ENCODE measurements around the gene ZNF579. TPM values are rescaled to one million over a fixed set of nuclear protein-coding genes. Genes with fewer than 3 reads are reported as not detected.

ZNF579 gene
- total and polyA plus RNA-seq, 2 of the 13 experiments (the other 11 are each of a cell fraction or from before 2014, with no cell fraction given), result 2.1 to 2.9 TPM

GRCh38 chr19:55596304-55596703 lies 15.7 kb upstream of the ZNF579 start:
- no peak for TF ChIP-seq ZBTB33 (CRISPR knock-in tag; IDR thresholded peaks at IDR 0.05)
- TF ChIP-seq LCORL (IDR thresholded peaks at IDR 0.05), result no peak
- no peak for TF ChIP-seq LCORL (CRISPR knock-in tag; IDR thresholded peaks at IDR 0.05)
- no peak for TF ChIP-seq ONECUT2 (CRISPR knock-in tag; IDR thresholded peaks at IDR 0.05)
- no peak for TF ChIP-seq SRSF1 (optimal IDR thresholded peaks at IDR 0.05; ENCODE audit: low read depth, low read length)
- no peak for TF ChIP-seq MAF1 (CRISPR knock-in tag; IDR thresholded peaks at IDR 0.05; ENCODE audit: borderline replicate concordance)
- TF ChIP-seq RBFOX2 (IDR thresholded peaks at IDR 0.05; ENCODE audit: low read depth, low read length), result no peak
- no peak for TF ChIP-seq ZKSCAN1 (IDR thresholded peaks at IDR 0.05; ENCODE audit: low read length)
- no peak for TF ChIP-seq DR1 (CRISPR knock-in tag; IDR thresholded peaks at IDR 0.05)
- TF ChIP-seq ATF7 (IDR thresholded peaks at IDR 0.05), result no peak
- no peak for TF ChIP-seq ATF7 (CRISPR knock-in tag; IDR thresholded peaks at IDR 0.05)
- no peak for TF ChIP-seq PBX2 (CRISPR knock-in tag; IDR thresholded peaks at IDR 0.05)
- CTCF ChIA-PET (ENCODE audit: low intra/inter-chr PET ratio, low total read pairs), result no interaction called here
- WGBS (ENCODE audit: low lambda C conversion rate), result 94% methylated on average over 3 of the region's 3 CpGs
- H3K9ac ChIP-seq (ENCODE audit: insufficient read depth, low read depth, low read length), result no peak overlapping the region
- no peak overlapping the region for H3K4me3 ChIP-seq (replicated peaks in 1 of 3; ENCODE audit: insufficient read depth in 1 of 3, low read depth in 2 of 3, low read length in 3 of 3)
- in situ Hi-C loops (cut with HindIII; ENCODE audit: extremely low pct_ligation_motif_present, low pct_unique_long_range_greater_than_20kb), result no loop called here
- H3K36me3 ChIP-seq (replicated peaks in 1 of 2; ENCODE audit: control insufficient read depth in 1 of 2, insufficient read depth in 2 of 2, low read length in 2 of 2), result peaks cover 10 to 32% of the 10 kb centered on the region in 2 experiments; a peak in 4 of 5 replicates
- no peak overlapping the region for H2AFZ ChIP-seq (ENCODE audit: low read length)
- FAIRE-seq (no peak), DNase-seq (ENCODE audit: low spot score) (no peak), ATAC-seq (no peak)
- H3K27ac ChIP-seq (ENCODE audit: extremely low read length, insufficient read depth, low read length), result no peak overlapping the region
- no peak overlapping the region for H3K4me2 ChIP-seq (ENCODE audit: low read depth, low read length)
- peaks cover 2% of the 10 kb centered on the region for H3K79me2 ChIP-seq (ENCODE audit: insufficient read depth, low read length)
- H3K27me3 ChIP-seq (ENCODE audit: control insufficient read depth in 1 of 2, insufficient read depth in 2 of 2, low read length in 2 of 2), result no peaks in the 10 kb centered on the region; a peak in 1 of 5 replicates
- peaks cover 16% of the 10 kb centered on the region for H3K4me1 ChIP-seq (ENCODE audit: insufficient read depth, low read length)
- 0 out of 2 replicates have a peak, but pooled peaks cover 6% of the 10 kb centered on the region for H4K20me1 ChIP-seq (ENCODE audit: insufficient read depth, low read length)
- POLR2A ChIA-PET, result interaction anchor here (1.0 kb wide), 1 partner anchor 9 kb away, joined by 4 read pairs; no protein-coding TSS in a partner anchor
- no TSS peak for BruUV-seq (replicated peaks)
- no peaks in the 10 kb centered on the region for H3K9me3 ChIP-seq (ENCODE audit: low read length)
- intact Hi-C loops (cut with micrococcal nuclease; ENCODE audit: unreplicated experiment), result no loop called here
